Cardiac septum (tissue), 1 donor: Measurements from ENCODE around the gene CHST8. TPM values are rescaled to one million over a fixed set of nuclear protein-coding genes. Genes with fewer than 3 reads are reported as not detected.

Experiments used
- DNase-seq: peaks from one replicate; pipeline ENCODE4 v3.0.0-alpha.2; 2020; ENCODE audit warnings: low spot score
- intact Hi-C: fragments of 100-400 bp; cut with DNase I; formaldehyde crosslinking; loops from one replicate; pipeline ENCODE4 v1.14.0; 2022
- total RNA-seq: library from RNA; stranded (reverse); fragmentation: NEBNext Ultra II Directional; extraction: Animal tissue kit (Norgen Biotek cat#: 25700); gene quantifications from one replicate; pipeline ENCODE4 v1.2.1, GENCODE V29; 2021
- donor health status: DM: no; HTN: no; CAD: no.

The CHST8 gene
- total RNA-seq, 1 donor from 2014 or later: 0.27 TPM

- no peak for DNase-seq
- intact Hi-C loops: loop anchor here (1.0 to 5.0 kb wide), 2 partner anchors 341 to 529 kb away; no protein-coding TSS in a partner anchor
Observed at GRCh38 chr19:33771384-33772101, 149.8 kb downstream of the CHST8 start.

GRCh38 chr19:33772102-33772857, 150.5 kb downstream of the CHST8 start:
- intact Hi-C loops: loop anchor here (5.0 kb wide), 1 partner anchor 530 kb away; no protein-coding TSS in a partner anchor
- DNase-seq: no peak

GRCh38 chr19:33772858-33773180, 151.1 kb downstream of the CHST8 start:
- intact Hi-C loops: loop anchor here (5.0 kb wide), 1 partner anchor 531 kb away; no protein-coding TSS in a partner anchor
- DNase-seq: no peak

- intact Hi-C loops: loop anchor here (5.0 kb wide), 1 partner anchor 532 kb away; no protein-coding TSS in a partner anchor
- no peak for DNase-seq
Observed at GRCh38 chr19:33773704-33774624, 152.2 kb downstream of the CHST8 start.

- intact Hi-C loops: loop anchor here (5.0 kb wide), 2 partner anchors 223 to 532 kb away; no protein-coding TSS in a partner anchor
- no peak for DNase-seq
Observed at GRCh38 chr19:33774751-33775150, 153.0 kb downstream of the CHST8 start.

GRCh38 chr19:33775731-33776487, 154.2 kb downstream of the CHST8 start:
- no peak for DNase-seq
- intact Hi-C loops: loop anchor here (5.0 kb wide), 1 partner anchor 221 kb away; no protein-coding TSS in a partner anchor

- no peak for DNase-seq
- intact Hi-C loops: loop anchor here (5.0 kb wide), 1 partner anchor 220 kb away; no protein-coding TSS in a partner anchor
Observed at GRCh38 chr19:33777351-33777750, 155.6 kb downstream of the CHST8 start.

GRCh38 chr19:33777753-33778088, 156.0 kb downstream of the CHST8 start:
- intact Hi-C loops: loop anchor here (1.0 to 5.0 kb wide), 3 partner anchors 220 to 367 kb away; no protein-coding TSS in a partner anchor
- DNase-seq: no peak

GRCh38 chr19:33778089-33778791, 156.5 kb downstream of the CHST8 start:
- intact Hi-C loops: loop anchor here (1.0 to 5.0 kb wide), 3 partner anchors 219 to 367 kb away; no protein-coding TSS in a partner anchor
- DNase-seq: peak; percentile 94

- intact Hi-C loops: loop anchor here (2.0 to 5.0 kb wide), 2 partner anchors 217 to 365 kb away; no protein-coding TSS in a partner anchor
- DNase-seq: no peak
Observed at GRCh38 chr19:33779849-33780248, 158.1 kb downstream of the CHST8 start.

GRCh38 chr19:33780251-33780650, 158.5 kb downstream of the CHST8 start:
- intact Hi-C loops: no loop called here

GRCh38 chr19:33780746-33781145, 159.0 kb downstream of the CHST8 start:
- no peak for DNase-seq
- intact Hi-C loops: no loop called here

More at GRCh38 chr19:33780251-33780650, 158.5 kb downstream of the CHST8 start:
- DNase-seq: no peak

- no peak for DNase-seq
- intact Hi-C loops: no loop called here
Observed at GRCh38 chr19:33781415-33781935, 159.7 kb downstream of the CHST8 start.

GRCh38 chr19:33781996-33782395, 160.2 kb downstream of the CHST8 start:
- DNase-seq: no peak
- intact Hi-C loops: no loop called here

GRCh38 chr19:33784432-33784831, 162.7 kb downstream of the CHST8 start:
- no peak for DNase-seq
- intact Hi-C loops: no loop called here

- intact Hi-C loops: no loop called here
- DNase-seq: no peak
Observed at GRCh38 chr19:33785795-33786194, 164.0 kb downstream of the CHST8 start.

GRCh38 chr19:33788676-33789075, 166.9 kb downstream of the CHST8 start:
- intact Hi-C loops: no loop called here
- DNase-seq: no peak

GRCh38 chr19:33789344-33789743, 167.6 kb downstream of the CHST8 start:
- no peak for DNase-seq
- intact Hi-C loops: no loop called here
